GM23338 (cell line): ENCODE measurements around the gene TENM4.

Experiments used
- CREB1 ChIP-seq: fragments of 250-450 bp; sonication (Bioruptor Pico); IDR thresholded peaks from 2 replicates; pipeline ENCODE4 v1.5.0; 2020; ENCODE audit warnings: low read depth, mild to moderate bottlenecking, moderate library complexity
- CTCF ChIP-seq, 2 experiments: fragments of 200-600 bp in 1 of 2; sonication (generic) in 1 of 2; conservative IDR thresholded peaks; 2 replicates each; pipeline versions ENCODE4 v1.5.1 to v1.6.1; 2016 to 2017; ENCODE audit warnings: antibody characterized with exemption in 2 of 2, low read depth in 2 of 2, mild to moderate bottlenecking in 2 of 2, moderate library complexity in 1 of 2
- EZH2 ChIP-seq: fragments of 200-600 bp; sonication (generic); IDR thresholded peaks from one replicate; pipeline ENCODE4 v1.8.0; 2017; ENCODE audit warnings: antibody characterized with exemption, mild to moderate bottlenecking, low read depth; ENCODE audit not compliant: unreplicated experiment
- EZH2phosphoT487 ChIP-seq: fragments of 200-600 bp; sonication (generic); IDR thresholded peaks from one replicate; pipeline ENCODE4 v1.8.1; 2018; ENCODE audit warnings: antibody characterized with exemption; ENCODE audit not compliant: unreplicated experiment
- POLR2AphosphoS5 ChIP-seq: IDR thresholded peaks from 2 replicates; pipeline ENCODE4 v1.6.1; 2016; ENCODE audit warnings: antibody characterized with exemption, low read depth

GRCh38 chr11:79325851-79326250, 115.0 kb downstream of the TENM4 start:
- no peak for TF ChIP-seq CTCF (conservative IDR thresholded peaks at IDR 0.05; ENCODE audit: low read depth in 2 of 2)
- no peak for TF ChIP-seq EZH2phosphoT487
- no peak for TF ChIP-seq POLR2AphosphoS5
- TF ChIP-seq EZH2 = no peak
- TF ChIP-seq CREB1 (CRISPR knock-in tag) = no peak
